GM18951 (cell line): ENCODE data around the gene BID.

Source experiments
- POLR2A ChIP-seq: IDR thresholded peaks from 4 replicates; pipeline ENCODE4 v1.6.1; 2011; ENCODE audit warnings: mild to moderate bottlenecking; ENCODE audit not compliant: insufficient read length, insufficient read depth; ENCODE audit errors: extremely low read depth
- in situ Hi-C: fragments of 300-500 bp; cut with MboI; formaldehyde crosslinking; loops from one replicate; pipeline ENCODE4 v1.12.0; 2022; ENCODE audit warnings: low sequenced_read_pairs, mixed read lengths, inconsistent platforms; ENCODE audit not compliant: unreplicated experiment

Gene BID

DNA sequence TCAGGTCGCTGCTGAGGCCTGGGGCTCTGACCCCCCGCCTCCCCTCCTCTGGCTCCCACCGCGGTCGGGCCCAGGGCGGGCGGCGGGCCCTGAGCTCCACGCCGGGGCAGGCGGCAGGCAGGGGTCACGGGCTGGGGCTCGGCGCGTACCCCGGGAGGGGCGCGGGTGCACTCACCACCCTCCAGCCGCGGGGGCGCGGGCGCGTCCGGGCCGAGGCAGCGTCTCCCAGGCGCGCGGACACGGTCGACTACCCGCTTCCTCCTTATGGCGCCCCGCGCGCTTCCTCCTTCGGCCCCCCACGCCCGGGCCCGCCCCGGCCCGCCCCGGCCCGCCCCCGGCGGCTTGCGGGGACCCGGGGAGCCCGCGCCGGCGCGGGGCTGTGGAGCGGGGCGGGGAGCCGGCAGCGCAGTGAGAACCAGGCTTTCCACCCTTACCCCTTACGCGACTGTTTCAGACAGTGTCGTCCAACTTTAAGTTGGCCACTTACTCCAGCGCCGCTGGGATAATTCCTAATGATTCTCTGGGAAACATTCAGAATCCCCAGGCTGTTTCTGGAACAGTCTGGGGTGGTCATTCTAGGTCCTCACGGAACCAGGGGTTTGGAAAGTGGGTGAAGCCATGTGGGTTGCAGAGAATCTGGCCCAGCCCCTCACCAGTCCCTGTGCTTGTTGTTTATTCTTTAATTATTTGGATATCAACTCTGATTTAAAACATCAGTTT, at the start of gene BID:
Gene BID, minus strand, starts transcription at position 264 of the 720 bp plus-strand sequence. CDS start 24,353 bp downstream, outside the sequence.
- peak; percentile 56 for TF ChIP-seq POLR2A
- in situ Hi-C loops, result no loop called here

DNA sequence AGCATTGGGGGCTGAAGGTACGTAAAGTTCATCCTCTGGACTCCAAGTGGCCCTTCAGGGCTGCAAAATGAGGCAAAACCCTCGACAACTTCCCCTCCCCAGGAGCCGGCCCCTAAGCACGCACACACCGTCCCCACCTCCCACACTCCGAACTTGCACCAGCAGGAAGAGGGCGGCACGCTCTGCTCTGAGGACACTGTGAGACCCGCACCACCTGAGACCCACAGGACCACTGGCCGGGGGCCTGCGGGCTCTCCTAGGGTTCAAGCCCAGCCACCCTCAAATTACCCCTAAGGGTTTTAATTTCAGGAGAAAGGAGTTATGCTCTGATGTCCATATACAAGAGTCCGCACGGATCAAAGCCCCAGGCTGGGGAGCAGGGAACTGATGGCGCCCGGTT, 49.7 kb upstream of the BID start:
- in situ Hi-C loops, result no loop called here
- no peak for TF ChIP-seq POLR2A

DNA sequence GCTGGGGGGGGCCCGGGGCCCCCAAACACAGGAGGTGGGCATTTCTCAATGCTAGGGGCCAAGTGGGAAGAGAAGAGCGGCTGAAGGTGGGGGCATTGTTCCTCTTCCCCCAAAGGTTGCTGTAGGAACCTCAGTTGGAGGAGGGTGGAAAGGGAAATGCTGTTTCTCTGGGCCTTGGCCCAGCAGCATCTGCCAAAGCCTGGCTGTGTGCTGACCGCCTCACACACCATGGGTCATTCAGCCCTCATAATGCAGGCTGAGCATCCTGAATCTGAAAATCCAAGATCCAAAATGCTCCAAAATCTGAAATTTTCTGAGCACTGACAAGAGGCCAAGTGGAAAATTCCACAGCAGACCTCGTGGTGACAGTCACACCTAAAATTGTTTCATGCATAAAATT, 49.0 kb upstream of the BID start:
- no peak for TF ChIP-seq POLR2A
- in situ Hi-C loops, result no loop called here

DNA sequence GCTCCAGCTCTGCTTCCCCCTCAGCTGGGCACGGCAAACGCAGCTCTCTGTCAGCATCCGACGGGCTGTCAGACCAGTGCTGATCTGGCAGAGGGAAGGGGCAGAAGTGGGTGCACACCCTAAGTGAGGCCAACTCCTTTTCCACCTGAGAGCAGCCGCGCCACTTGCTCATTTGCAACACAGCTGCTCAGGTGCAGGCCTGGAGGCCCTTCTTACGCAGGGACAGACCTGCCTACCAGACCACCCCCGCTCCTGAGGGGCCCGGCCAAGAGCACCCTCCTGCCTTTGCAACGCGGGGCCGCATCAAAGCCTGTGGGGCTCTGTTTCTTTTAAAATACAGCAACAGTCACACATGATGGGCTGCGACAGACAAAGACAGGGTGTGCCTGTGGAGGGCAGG, 47.8 kb upstream of the BID start:
- in situ Hi-C loops, result no loop called here
- TF ChIP-seq POLR2A, result no peak

DNA sequence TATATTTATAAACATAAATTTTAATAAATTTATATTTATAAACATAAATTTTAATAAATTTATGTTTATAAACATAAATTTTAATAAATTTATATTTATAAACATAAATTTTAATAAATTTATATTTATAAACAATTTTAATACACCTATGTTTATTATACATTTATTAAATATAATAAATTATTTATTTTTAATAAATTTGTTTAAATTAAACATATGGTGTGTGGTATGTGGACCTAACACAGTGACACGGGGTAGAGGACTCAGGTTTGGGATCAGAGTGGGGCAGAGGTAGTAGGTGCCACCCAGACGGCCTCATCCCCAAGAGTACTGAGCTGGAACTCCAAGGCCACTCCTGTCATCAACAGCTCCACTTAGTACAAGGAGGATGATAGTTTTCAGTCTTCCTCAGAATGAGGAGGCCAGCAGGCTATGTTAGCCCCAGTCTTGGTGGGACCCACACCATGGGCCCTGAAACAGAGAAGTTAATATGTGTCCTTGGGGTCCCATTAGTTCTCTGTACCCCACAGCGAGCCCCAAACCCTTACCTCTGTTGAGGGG, 46.7 kb upstream of the BID start:
- in situ Hi-C loops, result no loop called here
- no peak for TF ChIP-seq POLR2A

DNA sequence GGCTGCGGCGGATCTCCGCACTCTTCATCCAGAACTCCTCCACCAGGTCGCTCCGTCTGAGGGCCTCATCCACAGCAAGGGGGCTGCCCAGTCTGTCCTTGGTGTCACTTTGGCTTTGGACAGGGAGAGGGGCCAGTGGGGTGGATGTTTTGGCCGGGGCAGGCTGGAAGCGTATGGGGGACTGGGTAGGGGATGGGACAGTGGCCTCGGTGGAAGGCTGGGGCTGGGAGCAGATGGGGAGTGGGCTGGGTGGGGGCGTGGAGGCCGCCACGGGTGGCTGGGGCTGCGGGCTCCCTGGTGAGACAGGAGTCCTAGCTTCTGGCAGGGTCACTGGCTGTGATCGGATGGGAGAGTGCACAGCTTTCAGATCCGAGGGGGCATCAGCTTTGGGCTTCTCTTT, 44.4 kb upstream of the BID start:
- no peak for TF ChIP-seq POLR2A
- in situ Hi-C loops, result no loop called here

DNA sequence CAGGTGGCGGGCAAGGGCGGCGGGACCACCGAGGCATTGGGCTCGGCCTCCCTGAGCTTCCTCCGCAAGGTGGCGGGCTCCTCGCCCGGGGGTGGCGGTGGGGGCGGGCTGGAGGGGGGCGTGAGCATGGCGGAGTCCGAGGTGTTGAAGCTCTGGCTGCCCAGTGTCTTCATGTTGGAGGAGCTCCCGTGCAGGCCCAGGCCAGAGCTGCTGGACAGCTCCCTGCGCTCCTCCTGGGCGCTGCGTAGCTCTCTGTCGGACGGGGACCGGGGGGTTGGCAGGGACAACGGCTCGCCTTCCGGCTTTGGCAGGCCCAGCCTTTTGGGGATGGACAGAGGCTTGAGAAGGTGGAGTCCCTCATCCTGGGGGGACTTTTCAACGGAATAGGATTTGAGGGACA, 43.9 kb upstream of the BID start:
- in situ Hi-C loops, result no loop called here
- no peak for TF ChIP-seq POLR2A

DNA sequence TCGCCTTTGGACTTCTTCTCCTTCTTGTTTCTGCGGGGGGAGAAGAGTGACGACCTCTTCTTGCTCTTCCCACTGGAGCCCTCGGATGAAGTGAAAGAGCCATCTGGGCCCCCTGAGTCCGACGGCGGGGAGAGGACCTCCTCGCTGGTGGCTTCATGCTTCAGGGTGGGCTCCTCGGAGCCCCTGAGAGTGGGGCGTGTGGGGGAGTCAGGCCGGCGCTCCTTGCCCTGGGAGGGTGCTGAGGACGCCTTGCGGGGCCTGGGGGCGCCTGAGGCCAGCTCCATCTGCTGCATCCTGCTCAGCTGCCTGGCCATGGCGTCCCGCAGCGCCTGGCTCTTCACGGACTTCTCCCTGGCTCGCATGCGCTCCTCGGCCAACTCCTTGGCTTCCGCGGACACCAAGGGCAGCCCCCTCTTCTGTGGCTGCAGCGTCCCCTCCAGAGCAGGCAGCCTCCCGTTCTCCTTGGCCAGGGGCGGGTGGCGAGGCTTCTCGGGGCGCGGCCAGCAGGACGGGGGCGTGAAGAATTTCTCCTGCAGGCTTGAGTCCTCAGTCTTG, 43.3 kb upstream of the BID start:
- TF ChIP-seq POLR2A, result no peak
- in situ Hi-C loops, result no loop called here

DNA sequence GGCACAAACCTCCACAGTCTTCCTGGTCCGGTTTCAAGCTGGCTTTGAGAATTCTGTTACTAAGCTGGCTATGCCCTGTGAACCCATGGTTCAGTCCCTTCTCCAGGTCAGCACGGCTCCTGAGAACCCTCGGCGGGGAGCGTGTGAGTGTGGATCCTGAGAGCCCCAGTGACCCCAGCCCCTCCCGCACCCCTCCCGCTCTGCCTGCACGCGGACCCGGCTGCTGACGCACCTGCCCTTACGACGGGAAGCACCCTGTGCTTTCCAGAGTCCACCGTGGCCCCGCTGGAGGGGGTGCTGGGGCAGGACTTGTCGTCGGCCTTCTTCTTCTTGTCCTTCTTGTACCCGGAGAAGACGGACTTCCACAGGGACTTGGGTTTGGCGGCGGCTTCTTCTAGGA, 42.8 kb upstream of the BID start:
- TF ChIP-seq POLR2A, result no peak
- in situ Hi-C loops, result no loop called here

DNA sequence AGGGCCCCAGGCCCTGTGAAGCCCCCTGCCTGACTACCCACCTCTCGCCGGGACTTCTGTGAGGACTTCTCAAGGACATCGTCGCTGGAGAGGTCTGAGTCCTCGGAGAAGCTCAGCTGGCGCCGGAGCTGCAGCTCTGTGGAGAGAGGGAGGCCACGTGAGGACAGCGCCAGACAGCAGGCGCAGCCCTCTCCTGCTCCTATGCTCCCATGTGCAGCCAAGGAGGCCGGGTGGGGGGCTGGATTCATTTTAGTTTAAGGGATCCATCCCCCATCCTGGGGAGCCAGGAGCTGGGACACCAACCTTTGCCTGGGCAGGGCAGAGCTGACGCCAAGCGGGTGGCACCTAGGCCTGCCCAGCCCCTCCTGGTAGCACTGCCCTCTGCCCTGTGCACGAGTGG, 42.4 kb upstream of the BID start:
- no peak for TF ChIP-seq POLR2A
- in situ Hi-C loops, result no loop called here

DNA sequence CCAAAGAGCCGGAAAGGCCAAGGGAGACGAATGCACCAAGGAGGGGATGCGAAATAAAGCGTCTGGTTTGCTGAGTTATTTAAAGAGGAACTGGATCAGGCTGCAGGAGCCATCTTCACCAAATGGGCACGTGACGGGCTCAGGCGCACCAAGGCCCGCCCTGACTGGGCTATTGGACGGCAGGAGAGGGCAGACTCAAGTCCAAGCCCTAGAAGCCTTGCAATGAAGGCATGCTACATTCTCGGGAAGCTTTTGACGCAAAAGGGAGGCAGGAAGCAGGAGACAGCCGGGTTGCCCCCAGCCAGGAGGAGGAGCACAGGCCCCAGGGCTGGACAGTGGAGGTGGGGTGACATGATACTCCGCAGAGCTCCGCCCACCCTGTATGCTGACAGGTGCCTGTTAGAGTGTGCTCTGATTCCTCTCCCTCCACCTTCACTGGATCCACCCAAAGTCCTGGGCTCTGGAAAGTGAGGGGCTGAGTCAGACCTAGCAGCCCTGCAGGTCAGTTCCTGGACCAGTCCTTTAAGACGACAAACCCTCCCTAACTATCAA, 41.5 kb upstream of the BID start:
- no peak for TF ChIP-seq POLR2A
- in situ Hi-C loops, result no loop called here

DNA sequence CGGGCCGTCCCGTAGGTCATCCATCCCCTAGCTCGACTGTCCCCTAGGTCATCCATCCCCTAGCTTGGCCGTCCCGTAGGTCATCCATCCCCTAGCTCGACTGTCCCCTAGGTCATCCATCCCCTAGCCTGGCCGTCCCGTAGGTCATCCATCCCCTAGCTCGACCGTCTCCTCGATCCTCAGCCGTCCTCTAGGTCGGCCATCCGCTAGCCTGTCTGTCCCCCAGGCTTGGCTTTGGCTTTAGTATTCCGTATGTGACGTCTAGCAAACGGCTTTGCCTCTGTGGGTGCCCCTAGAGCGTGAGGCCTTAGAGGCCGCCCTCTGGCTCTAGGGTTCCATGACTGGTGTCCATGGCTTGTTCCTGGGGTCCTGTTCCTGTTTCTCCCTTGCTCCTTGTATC, 40.6 kb upstream of the BID start:
- in situ Hi-C loops, result no loop called here
- TF ChIP-seq POLR2A, result no peak

DNA sequence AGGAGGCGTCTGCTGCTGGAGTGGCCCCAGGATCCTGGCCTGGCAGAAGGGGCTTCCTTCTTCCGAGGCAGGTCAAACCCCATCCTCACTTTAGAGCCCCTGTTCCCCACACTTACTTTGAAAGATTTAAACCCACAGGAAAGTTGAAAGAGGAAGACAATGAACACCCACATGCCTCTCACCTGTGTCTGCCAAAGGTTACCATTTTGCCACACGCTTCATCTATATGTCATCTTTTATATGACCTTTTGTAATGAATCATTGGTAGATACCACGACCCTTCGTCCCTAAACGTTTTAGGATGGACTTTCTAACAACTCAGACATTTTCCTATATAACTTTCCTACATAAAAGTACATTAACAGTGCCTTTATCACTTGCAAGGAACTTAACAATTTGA, 39.8 kb upstream of the BID start:
- in situ Hi-C loops, result no loop called here
- no peak for TF ChIP-seq POLR2A

DNA sequence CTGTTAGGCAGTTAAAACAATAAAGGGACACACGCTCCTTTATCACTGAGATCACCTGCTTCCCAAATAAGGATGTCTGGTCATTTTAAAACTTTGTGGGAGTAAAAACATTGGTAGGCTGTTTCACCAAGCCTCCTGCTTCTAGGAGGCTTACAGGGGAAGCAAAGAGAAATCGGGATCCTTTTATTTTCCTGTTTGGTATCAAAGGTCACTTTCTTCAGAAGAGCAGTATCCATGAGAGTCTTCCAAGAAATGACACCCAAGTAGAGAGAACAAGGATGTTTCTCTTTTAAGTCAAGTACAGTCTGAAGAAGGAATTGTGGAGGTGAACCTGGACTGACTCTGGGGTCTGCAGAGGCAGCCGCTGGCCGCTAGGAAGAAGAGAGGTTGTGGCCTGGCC, 36.9 kb upstream of the BID start:
- in situ Hi-C loops, result no loop called here

DNA sequence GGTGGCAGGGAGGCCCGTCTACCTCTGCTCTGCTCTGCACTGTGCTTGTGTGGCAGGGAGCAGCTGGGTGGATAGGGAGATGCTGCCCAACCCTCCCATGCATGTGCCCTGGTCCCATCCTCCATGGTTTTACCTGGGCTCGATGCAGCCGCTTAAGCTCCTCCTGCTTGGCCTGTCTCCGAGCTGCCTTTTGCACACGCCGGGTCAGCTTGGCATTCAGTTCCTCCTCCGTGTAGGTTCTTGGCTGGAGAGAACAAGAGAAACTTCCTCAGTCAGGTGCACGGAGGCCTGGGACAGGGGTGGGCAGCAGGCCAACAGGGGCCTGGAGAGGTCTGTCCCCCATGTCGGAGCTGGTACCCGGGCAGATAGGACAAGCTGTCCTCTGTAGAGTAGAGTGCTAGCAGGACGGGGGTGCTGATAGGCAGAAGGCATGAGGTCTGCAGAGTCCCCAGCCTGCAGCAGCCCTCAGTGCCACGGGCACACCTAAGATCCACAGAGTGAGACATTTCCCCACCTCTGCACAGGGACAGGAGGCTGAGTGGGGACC, 36.4 kb upstream of the BID start:
- TF ChIP-seq POLR2A, result no peak
- in situ Hi-C loops, result no loop called here

More for the DNA sequence above, 36.9 kb upstream of the BID start:
- no peak for TF ChIP-seq POLR2A
